Vagina (tissue), 2 donors: Measurements from ENCODE around the gene EOLA1.
"Not testable (repeated sequence)": the region's sequence is repeated elsewhere in the genome, so short reads cannot be mapped to it uniquely, and the experiment has no call there.

ENCODE experiments used
- POLR2AphosphoS5 ChIP-seq, 2 donors: sonication (generic); formaldehyde crosslinking; IDR thresholded peaks; one replicate each; pipeline ENCODE4 v1.9.0; 2017; ENCODE audit warnings: antibody characterized with exemption in 2 of 2, mild to moderate bottlenecking in 2 of 2, low read depth in 1 of 2; ENCODE audit not compliant: insufficient read depth in 1 of 2
- TF ChIP-seq, protein P1 (sequence below), 3 experiments: fragments of 450-650 bp in 2 of 3; fragments of 200-600 bp in 1 of 3; sonication (generic) in 1 of 3; IDR thresholded peaks; one replicate each; pipeline ENCODE4 v1.5.1; 2017 to 2019; ENCODE audit warnings: antibody characterized with exemption in 3 of 3, mild to moderate bottlenecking in 2 of 3, moderate library complexity in 2 of 3

DNA sequence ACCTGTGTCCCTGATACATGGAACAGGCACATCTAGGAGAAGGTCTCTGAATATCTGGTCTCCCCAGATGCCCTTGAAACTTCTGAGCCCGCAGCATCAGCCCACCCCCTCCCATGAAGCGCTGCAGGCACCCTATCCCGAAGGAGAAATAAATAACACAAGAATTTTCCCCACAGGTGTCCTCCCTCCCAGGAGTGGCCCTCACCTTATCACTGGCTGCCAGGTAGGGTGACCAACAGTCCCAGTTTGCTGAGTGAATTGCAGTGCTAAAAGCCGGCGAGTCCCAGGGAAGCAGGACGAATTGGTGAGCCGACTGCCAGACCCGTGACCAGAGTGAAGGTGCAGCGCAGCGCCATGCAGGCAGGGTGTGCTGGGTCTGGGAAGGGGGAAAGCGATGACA, 6.8 kb upstream of the EOLA1 start:
- TF ChIP-seq, protein P1, sequence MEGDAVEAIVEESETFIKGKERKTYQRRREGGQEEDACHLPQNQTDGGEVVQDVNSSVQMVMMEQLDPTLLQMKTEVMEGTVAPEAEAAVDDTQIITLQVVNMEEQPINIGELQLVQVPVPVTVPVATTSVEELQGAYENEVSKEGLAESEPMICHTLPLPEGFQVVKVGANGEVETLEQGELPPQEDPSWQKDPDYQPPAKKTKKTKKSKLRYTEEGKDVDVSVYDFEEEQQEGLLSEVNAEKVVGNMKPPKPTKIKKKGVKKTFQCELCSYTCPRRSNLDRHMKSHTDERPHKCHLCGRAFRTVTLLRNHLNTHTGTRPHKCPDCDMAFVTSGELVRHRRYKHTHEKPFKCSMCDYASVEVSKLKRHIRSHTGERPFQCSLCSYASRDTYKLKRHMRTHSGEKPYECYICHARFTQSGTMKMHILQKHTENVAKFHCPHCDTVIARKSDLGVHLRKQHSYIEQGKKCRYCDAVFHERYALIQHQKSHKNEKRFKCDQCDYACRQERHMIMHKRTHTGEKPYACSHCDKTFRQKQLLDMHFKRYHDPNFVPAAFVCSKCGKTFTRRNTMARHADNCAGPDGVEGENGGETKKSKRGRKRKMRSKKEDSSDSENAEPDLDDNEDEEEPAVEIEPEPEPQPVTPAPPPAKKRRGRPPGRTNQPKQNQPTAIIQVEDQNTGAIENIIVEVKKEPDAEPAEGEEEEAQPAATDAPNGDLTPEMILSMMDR (IDR thresholded peaks at IDR 0.05): not testable (repeated sequence)
- not testable (repeated sequence) for TF ChIP-seq POLR2AphosphoS5 (IDR thresholded peaks at IDR 0.05; ENCODE audit: insufficient read depth in 1 of 2, low read depth in 1 of 2)
